ENCODE measurements around the gene BEAN1.
A peak's percentile ranks its signal among the peaks of the same experiment; 100 is the strongest.

Gene BEAN1

DNA sequence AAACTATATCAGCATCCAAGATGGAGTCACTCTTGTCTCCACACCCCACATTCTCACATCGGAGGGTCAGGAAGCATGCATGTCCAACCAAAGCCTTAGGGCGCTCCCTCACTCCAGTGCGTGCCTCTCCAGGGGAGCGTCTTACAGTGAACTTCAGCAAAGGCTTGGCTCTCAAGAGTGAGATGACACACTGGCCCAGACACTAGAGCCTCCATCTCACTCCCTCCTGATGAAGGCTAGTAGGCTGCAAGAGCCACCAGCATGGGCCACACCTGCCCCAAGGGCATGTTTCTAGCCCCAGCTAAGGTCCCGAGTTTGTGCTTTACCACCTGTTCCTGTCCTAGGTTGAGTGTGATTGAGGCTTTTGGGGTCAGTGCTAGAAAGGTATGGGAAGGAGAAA is 40.5 kb downstream of the BEAN1 start:
- FAIRE-seq (no peak), DNase-seq (ENCODE audit: insufficient read length, low spot score) (no peak)

DNA sequence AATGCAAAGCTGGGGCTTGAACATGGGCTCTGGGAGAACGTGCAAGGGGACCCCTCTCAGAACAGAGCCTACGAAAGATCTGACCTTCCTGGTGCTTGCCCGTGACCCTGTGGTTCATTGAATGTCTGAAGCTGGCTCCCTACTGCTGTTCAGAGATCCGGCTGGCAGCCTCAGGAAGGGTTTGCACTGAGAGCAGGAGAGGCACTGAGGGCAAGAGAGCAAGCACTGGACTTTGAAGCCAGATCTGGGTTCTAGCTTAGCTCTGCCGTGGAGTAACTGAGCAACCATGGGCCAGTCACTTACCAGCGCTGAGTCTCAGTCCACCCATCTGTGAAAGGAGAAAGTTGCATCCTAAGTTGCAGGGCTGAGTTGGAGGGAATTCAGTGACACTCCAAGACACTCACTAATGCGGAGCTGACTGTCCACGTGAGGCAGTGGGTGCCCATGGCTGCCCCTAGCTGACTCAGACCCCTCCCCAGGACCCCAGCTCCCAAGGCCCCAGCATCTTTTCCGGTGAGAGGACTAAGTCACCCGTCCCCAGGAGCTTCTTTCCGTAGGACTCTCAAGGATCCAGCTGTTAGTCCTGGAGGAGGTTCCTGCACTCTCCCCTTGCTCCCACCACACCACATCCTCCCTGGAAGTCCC is 41.3 kb downstream of the BEAN1 start:
- DNase-seq (ENCODE audit: insufficient read length, low spot score) (no peak), FAIRE-seq (no peak)

DNA sequence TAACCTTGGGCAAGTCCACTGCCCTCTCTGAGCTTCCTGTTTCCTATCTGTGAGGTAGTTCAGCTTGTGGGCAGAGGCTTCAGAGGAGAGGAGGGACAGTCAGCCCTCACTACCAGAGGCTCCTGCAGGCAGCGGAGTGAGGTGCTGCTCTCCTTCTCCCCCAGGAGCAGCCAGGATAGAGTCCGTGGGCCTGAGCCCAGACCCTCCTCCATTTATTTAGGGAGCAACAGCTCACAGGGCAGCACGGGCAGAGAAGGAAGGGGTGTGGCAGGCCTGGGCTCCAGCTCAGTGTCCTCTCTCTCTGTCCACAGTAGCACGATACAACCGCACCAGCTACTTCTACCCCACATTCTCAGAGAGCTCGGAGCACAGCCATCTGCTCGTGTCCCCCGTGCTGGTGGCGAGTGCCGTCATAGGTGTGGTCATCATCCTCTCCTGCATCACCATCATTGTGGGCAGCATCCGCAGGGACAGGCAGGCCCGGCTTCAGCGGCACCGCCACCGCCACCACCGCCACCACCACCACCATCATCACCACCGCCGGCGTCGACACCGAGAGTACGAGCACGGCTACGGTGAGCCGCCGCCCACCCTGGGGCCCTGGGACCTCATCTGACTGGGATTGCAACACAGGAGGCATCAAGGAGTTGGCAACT is 42.3 kb downstream of the BEAN1 start:
- DNase-seq (ENCODE audit: insufficient read length, low spot score), result no peak
- no peak for FAIRE-seq

DNA sequence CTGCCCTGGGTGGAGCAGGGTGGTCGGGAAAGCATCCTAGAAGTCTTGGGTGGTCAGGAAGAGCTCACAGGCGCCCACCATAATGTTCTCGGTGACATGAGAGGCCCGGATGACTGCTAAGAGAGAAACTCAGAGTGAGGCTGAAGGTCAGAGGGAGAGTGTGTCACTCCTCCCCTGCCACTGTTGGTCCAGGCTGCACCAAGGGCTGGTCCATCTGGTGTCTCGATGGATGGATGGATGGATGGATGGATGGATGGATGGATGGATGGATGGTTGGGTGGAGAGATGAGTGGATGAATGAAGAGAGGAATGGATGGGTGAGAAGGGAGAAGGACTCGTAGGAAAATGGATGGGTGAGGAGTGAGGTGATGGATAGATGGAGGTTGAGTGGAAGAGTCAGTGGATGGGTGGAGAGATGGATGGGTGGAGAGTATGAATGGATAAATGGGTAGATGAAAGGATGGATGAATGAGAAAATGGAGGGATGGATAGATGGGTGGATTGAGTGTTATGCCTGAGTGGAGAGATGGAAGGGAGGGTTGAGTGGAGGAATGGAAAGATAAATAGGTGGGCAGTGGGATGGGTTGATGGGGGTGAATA is 43.0 kb downstream of the BEAN1 start:
- DNase-seq (ENCODE audit: insufficient read length, low spot score) (no peak), FAIRE-seq (no peak)

DNA sequence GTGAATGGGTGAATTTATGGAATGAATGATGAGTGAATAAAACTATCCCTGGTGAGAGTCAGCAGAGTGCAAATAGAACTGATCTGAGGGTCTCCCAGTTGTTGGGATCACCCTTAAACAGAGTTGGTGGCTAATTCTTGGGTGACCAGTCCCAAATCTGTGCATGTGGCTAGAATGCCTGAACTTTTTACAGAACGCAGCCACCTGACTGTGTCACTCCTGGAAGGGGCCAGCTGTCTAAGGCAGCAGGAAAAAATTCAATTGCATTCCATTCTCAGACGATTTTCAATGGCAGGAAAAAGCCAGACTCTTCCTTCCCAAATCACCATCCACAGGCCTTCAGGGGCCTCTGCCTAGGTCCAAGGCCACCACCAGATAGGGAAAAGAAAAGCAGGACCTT is 43.5 kb downstream of the BEAN1 start:
- FAIRE-seq (no peak), DNase-seq (ENCODE audit: insufficient read length, low spot score) (no peak)

DNA sequence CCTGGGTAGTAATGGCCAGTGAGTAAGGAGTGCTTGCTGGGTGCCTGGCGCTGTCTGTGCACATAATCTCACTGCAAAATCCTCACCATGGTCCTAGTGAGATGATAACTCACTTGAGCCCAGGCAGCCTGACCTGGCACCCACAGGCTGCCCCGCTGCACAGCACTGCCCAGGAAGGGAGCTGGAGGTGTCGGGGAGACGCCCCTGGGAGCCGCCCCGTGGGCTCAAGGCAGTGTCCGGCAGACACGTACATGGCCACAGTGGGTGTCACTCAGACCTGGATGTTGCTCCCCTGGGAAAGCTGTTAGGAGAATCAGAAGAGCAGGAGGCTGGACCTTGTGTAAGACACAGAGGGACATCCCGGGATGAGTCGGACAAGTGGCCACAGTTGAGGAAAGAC is 44.2 kb downstream of the BEAN1 start:
- no peak for DNase-seq (ENCODE audit: insufficient read length, low spot score)
- FAIRE-seq, result no peak

DNA sequence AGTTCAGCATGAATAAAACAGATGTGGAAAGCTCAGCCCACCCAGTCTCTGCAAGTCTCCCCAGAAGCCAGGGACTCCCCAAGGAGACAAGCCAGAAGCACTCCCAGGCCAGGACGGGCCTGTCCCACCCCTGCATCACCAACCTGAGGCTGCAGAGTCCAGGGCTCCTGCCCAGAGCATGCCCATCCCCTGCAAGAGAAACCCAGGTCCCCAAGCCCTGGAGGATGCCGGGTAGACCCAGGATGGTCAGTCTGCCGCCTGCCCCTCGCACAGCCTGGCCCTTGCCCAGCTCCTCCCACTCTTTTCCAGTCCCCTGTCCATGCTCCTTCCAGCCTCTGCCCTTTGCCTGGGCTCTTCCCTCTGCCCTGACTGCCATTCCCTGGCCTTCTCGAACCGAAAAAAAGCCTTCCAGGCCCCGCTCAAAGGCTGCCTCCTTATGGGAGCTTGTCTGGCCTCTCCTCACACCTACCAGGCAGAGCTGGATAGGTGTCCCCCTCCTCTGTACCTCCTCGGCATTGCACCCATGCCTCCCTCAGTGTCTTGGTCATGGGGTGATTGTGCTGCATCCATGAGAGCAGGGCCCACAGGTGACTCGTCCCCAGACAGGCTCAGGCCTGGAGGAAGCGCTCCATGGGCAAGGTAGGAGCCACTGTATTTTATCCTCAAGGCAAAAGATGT is 44.8 kb downstream of the BEAN1 start:
- DNase-seq (ENCODE audit: insufficient read length, low spot score) (no peak), FAIRE-seq (no peak)

DNA sequence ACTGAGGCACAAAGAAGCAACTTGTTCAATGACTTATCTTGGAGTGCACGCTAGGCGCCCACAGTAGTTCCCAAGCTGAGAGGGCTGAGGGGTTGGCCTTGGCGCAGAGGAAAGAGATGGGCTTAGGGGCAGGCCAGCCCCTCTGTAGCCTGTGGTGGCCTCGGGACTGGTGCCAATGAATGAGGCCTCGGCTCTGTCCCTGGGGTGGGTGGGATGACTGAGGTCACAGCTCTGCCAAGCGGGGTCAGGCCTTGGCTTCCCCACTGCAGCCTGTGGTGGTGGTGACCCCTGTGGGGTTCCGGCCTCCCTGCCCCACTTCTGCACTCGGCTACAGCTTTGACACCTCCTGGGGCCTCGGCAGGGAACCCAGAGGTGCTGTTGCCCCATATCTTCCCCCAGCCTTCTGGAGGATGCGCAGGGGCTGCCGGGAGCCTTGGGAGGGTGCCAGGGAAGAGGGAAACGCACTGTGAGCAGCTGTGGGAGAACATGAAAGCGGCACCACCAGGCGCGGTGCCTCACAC is 46.0 kb downstream of the BEAN1 start:
- FAIRE-seq (no peak), DNase-seq (ENCODE audit: insufficient read length, low spot score) (no peak)

DNA sequence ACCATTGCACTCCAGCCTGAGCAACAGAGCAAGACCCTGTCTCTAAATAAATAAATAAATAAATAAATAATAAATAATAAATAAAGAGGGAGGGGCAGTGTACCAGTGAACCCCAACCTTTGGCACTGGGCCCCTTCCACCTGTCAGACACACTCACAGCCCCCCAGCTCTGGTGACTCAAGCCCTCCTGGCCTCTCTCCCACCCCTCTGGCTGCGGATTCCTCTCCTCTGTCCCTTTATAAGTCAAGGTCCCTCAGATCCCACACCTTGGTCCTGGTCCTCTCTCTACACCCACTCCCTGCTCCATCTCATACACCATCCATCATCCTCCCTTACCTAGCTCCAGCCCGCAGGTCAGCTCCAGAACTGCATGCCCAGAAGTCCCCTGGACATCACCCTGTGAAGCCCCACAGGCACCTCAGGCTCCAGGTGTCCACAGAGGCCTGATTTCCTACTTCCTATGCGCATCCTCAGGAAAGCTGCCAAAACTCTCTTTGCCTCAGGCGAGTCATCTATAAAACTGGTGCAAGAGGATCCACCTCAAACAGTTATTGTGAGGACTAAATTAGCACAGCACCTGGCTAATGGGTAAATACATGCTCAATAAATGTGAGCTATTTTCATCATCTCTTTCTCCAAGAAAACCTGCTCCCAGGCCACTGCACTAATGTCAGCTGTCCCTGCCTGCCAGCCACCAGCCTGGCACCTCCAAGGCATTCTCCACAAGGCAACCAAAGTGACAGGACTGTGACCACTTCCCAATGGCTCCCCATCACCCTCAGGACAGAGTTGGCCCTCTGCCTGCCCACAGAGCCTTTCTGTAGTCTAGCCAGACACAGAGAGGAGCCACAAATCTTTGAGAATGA is 46.8 kb downstream of the BEAN1 start:
- FAIRE-seq, result no peak

DNA sequence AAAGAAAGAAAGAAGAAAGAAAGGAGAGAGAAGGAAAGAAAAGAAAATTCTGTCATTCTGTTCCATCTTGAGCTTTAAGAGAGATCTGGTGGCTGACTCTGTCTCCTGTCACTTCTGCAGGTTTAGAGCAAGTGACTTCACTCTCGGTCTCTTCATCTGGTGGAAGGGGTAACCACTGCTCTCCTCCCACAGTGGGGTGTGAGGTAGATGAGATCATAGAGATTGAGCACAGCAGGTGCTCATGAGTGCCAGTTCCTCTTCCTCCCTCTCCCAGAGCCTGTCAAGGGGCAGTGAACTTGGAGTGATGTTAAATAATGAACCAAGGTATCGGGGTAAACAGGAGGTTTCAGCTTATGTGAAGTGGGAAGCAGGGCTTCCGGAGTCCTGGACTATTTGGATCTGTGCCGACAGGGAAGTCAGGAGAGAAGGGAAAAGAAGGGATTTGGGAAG is 47.7 kb downstream of the BEAN1 start:
- peak; percentile 44 for DNase-seq (ENCODE audit: insufficient read length, low spot score)
- peak; percentile 4 for FAIRE-seq

More for the DNA sequence above, 46.8 kb downstream of the BEAN1 start:
- DNase-seq (ENCODE audit: insufficient read length, low spot score), result no peak

DNA sequence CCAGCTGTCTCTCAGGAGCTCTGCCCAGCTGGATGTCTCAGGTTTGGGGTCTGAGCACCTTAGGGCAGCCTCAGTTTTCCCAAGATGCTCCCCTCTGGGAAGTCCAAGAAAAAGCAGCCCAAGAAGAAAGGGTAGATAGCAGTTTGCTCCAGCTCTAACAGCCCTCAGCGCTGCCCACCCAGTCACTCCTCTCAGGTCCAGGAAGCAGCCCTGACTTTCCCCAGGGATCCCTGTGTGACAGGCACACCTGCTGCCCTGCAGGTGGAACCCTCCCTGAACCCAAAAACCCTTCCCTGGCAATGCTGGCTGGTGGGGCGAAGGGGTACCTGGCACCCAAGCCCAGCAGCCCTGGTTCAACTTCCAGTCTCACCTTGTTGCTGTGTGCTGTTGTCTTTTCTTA is 48.1 kb downstream of the BEAN1 start:
- FAIRE-seq, result no peak

DNA sequence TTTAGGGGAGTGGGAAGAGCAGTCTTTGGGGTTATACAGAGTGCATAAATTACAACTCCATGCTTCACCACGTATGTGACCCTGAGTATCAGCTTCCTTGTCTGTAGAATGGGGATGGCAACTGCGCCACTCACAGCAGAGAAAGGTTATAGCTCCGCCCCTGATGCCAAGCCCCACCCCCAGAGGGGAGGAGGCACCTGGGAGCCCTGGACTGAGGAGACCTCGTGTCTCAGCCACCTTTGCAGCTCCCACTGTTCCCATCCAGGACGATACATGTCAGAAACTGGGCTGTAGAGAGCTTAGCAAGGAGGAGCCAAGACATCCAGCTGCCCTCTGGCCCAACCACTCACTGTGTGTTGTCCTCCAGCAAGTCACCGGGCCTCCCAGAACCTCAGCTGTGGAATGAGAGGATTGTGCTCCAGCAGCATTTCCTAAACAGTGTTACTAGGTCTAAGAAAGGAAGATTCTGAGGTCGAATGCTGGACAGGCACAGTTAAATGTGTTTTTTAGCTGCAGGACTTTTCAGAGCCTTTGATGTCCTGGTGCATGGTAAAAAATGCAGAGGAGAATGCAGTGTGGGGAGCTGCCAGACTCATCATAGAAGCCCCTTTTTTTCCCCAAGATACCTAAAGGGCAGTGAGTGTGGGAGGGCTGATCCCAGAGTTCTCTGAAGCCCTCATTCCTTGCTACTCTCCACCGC is 49.4 kb downstream of the BEAN1 start:
- FAIRE-seq, result no peak

More for the DNA sequence above, 48.1 kb downstream of the BEAN1 start:
- DNase-seq (ENCODE audit: insufficient read length, low spot score), result no peak

DNA sequence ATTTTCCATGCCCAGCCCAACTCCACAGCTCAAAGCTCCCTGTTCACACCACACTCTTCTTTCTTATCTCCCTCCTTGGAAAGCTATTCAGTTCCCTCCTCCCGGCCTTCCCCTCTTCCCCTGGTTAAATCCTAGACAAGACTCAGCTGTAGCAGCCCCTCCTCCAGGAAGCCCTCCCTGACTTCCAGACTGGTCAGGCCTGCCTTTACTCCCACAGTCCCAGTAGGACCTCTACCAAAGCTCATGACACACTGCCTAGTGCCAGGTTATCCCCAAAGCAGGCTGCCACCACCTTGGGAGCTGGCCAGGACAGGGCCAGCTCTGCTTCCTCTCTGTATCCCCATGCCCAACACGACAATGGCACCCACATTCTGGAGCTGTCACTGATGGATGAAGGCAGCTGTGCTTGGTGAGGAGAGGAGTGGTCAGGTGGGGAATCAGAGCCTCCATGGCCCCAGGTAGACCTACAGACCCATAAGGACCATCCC is 50.0 kb downstream of the BEAN1 start:
- FAIRE-seq, result no peak
- no peak for DNase-seq (ENCODE audit: insufficient read length, low spot score)

More for the DNA sequence above, 49.4 kb downstream of the BEAN1 start:
- no peak for DNase-seq (ENCODE audit: insufficient read length, low spot score)

DNA sequence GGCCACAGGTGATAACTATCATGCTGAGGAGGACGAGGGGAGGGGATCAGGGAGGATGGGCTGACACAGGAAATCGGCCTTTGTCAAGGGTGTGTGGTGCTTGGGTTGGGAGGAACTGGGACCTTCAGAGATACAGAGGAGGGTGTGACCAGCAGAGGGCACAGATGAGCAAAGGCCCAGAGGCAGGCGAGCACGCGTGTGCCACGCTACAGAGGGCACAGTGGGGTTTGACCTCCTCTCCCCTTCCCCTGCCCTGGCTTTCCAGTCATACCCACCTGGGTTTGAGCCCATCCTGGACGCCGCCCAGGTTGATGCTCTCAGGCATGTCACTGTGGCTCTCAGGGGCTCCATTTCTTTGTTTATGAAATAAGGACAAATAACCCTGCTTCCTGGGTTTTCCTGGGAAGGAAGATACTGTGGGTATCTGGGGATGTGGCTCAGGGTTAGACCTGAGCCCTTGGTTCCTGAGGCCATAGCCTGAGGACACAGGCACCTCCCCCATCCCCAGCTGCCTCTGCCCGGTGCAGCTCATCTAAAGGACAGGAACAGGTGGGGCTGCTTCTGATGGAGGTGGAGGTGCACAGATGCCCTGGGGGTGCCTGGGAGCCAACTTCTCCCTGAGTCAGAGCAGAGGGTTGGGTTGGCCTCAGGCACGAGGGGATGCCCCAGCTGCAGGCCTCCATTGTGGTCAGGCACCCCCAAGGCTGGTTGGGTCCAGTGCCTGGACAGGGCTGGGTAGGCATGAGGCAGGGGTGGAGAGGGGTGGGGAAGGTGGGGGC is 51.8 kb downstream of the BEAN1 start:
- DNase-seq (ENCODE audit: insufficient read length, low spot score) (peak; percentile 72), FAIRE-seq (peak; percentile 86)

DNA sequence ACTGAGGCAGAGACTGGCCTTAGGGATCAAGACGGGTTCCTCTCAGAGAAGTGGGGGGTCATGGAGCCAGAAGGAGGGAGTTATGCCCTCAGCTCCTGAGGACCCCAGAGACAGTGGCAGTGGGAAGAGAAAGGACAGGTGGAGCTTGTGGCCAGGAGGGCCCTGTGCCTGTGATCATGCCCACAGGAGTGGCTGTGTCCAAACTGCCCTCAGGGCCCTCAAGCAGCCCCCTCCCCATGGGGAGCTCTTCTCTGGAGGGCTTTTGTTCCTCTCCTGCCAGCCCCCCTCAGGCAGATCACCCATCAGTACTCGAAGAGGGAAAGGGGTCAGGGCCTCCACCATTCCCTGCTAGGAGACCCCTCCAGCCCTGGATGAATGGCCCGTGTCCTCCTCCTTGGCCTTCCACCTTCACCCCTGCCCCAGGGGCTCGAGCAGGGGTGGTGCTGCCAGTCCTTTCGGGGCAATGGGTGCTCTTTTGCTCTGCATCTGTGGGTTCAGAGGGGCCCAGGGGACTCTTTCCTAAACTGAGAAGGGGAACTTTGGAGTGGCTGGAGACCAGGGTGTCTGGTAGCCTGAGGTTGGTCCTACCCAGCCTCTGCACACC is 52.7 kb downstream of the BEAN1 start:
- DNase-seq (ENCODE audit: insufficient read length, low spot score), result no peak
- no peak for FAIRE-seq

DNA sequence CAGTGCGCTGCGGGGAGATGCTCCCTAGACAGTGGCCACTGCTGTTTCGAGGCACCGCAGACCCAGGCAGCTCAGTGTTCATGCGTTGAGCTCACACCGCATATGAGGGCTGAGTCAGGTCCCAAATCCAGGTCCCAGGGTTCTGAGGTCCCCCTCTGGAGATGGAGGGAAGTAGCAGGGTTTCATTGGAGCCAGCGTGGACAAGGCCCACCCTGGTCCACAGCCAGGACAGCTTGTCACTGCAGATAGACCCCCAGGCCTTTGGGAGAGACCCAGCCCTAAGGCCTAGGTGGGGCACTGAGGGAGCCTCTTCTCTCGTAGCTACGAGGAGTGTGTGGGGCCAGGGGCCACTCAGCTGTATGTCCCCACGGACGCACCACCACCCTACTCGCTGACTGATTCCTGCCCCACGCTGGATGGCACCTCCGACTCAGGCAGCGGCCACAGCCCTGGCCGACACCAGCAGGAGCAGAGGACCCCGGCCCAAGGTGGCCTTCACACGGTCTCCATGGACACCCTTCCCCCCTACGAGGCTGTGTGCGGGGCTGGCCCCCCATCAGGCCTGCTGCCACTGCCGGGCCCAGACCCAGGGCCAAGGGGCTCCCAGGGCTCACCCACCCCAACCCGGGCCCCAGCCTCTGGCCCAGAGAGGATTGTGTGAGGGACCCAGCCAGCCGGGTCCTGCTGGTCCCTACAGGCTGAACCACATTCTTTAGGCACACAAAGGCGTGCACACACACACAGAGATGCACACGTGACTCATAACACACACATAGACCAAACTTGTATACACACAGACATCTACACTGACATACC is 53.4 kb downstream of the BEAN1 start:
- no peak for FAIRE-seq
- no peak for DNase-seq (ENCODE audit: insufficient read length, low spot score)

DNA sequence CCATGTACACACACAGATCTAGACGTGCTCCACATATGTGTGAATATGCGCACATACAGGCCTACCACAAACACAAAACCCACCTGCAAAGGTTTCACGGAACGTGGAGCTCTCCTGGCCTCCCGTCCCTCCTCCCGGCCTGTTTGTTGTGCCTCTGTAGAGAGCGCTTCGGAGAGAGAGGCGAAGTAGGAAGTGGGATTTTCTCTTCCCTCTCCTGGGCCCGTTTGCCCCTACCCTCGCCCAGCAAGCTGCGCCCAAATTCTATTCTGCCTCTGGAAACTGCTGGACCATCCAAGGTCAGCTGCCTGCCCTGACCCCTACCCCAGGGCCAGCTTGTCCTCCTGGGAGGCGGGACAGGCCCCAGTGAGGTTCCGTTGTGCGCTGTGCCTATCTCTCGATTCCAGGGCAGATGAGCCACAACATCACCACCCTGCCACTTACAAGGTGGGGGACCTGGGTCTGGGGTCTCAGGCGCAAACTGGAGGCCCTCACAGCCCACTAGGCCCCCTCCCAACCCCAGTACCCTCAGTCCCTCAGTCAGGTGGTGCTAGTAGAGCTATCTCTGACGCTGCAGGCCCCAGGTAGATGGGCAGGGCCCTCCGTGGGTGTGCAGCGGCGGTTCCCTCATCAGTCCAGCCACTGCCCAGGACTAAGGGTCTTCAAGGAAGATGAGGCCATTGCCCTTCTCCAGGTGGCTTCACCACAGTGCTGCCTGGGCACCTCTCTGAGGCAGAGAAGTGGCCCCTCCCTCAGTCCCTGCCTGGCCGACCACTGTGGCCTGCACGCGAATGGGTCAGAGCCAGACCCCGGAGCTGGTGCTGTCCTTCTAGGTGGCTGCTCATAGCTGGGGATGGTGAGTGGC is 54.2 kb downstream of the BEAN1 start:
- FAIRE-seq (no peak), DNase-seq (ENCODE audit: insufficient read length, low spot score) (no peak)
